WTC11 (cell line): ENCODE results near the gene SH3BGR.

Source experiments
- CTCF ChIP-seq: fragments of 200-600 bp; IDR thresholded peaks from 2 replicates; pipeline ENCODE4 v1.8.0; 2022; ENCODE audit warnings: antibody characterized with exemption
- ESRRA ChIP-seq: sonication (generic); formaldehyde crosslinking; IDR thresholded peaks from 2 replicates; pipeline ENCODE4 v1.8.1; 2022; ENCODE audit warnings: mild to moderate bottlenecking, missing genetic modification reagents, borderline replicate concordance
- IRF1 ChIP-seq: sonication (generic); formaldehyde crosslinking; IDR thresholded peaks from 2 replicates; pipeline ENCODE4 v1.8.0; 2023; ENCODE audit warnings: missing genetic modification reagents
- ZNF423 ChIP-seq: fragments of 250-450 bp; sonication (Bioruptor Pico); IDR thresholded peaks from 2 replicates; pipeline ENCODE4 v2.1.2; 2022; ENCODE audit warnings: mild to moderate bottlenecking, moderate library complexity

- no peak for TF ChIP-seq CTCF
- TF ChIP-seq IRF1, result no peak
- no peak for TF ChIP-seq ESRRA (CRISPR knock-in tag)
- TF ChIP-seq ZNF423 (CRISPR knock-in tag), result no peak
Observed at GRCh38 chr21:39434950-39435349, 16.8 kb upstream of the SH3BGR start.
